ENCODE measurements around the gene CLDN20.
"Not testable (repeated sequence)": the region's sequence is repeated elsewhere in the genome, so short reads cannot be mapped to it uniquely, and the experiment has no call there.

The CLDN20 gene

DNA sequence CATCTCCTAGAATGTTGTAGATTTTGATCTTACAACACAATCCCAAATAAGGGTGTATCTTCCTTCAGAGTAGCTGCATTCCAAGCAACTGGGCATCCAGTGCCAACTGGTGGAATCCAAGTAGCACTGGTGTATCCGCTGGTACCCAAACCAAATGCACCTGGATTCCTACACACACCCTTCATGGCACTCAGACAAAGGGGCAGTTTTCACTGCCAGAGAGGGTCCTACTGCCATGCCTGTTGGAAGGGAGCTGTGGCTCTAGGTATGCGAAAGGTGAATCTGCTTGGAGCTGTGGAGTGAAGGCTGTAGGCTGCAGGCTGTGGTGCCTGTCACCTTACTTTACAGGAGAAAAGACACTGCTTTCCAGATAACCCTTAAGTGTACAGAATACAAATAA, 17.0 kb upstream of the CLDN20 start:
- no peak for DNase-seq

DNA sequence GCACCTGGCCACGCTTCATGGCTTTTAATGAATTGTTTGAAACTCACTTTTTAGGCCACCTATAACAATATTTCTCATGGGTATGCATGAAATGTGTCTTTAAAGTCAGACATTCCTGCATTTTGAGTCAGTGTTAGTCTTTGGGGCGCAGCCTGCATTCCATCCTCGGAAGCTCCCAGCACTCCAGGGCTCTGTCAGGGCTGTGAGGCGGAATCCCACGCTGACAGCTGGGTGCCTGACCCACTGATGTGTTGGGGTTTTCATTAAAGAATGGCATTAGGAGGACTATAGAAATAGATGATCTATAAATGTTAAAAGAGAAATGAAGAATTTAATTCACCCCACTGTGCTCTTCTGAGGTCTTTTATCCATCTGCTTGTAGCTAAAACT, 16.2 kb upstream of the CLDN20 start:
- no peak for DNase-seq

DNA sequence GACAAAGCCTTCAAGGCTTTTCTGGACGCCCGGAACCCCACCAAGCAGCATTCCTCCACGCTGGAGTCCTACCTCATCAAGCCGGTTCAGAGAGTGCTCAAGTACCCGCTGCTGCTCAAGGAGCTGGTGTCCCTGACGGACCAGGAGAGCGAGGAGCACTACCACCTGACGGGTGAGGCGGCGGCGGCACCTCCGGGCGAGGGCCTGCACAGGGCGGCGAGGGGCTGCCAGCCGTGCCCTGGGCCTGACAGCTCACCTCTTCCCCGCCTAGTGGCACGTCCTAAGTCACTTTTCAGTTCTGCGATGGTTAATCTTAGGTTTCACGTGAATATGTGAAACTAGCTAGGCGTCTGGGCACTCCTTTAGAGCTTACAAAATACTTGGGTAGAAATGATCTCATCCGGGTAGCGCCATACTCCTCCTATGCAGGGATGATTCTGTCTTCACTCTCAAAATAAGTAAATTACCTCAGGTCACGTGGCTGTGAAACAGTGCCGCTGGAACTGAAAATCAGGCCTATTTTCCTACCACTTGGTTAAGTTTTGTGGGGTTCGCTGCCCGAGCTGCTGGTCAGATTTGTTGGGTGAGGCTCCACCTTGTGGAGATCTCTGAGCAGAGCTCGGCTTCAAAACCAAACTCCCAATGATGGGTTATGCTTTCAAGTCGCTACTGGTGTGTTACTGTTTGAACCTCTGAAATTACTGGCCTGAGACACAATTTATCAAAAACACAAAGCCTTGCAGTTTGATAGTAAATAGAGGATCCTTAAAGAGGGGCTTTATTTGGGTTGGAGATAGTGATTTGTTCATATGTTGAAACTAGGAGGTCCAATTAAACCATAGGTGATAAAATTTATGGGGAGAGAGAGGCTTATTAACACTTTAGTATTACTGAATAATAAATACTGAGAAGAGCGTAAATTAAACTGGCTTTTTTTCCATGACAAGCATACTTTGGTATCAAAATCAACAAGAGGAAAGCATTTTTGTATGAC, 15.5 kb upstream of the CLDN20 start:
- peak; percentile 34 for DNase-seq

DNA sequence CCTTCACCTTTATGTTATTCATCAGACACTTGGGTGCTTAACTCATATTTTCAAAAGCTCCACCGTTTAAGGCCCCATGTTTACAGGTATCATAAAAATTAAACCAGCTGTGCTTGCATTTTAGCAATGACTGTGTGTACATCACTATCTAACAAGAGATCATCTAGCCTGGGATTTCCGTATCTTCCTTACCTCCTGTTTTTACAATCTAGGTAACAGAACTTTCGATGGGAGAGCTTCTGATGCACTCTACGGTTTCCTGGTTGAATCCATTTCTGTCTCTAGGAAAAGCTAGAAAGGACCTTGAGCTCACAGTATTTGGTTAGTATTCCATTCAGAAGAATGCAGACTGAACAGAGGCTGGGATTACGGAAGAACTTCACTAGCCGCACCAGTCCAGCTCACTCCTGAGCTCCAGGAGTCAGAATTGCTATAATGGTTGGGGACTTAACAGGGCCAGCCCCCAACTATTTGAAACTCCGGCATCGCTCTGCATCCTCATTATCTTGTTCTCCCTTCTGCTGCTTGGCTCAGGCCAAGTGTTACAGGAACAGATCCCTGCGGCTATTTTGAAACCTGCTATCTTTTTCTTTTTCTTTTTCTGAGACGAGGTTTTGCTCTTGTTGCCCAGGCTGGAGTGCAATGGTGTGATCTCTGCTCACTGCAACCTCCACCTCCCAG, 13.0 kb upstream of the CLDN20 start:
- DNase-seq: no peak

DNA sequence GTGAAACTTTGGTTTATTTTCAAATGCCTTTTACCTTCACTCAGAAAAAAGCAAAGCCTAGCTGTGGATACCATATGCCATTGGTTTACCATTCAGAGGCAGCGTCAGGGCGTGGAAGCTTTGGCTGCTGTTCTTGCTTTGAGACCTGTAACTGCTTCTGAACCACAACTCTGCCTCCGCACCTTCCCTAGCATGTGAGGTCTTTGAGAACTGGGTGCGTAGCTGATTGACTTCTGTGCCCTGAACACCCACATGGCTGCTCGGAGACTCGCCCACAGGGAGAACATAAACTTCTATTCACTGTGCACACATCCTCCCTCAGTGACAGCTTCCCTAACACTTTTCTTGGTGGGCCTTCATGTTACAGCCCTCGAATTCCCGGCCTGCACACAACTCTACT, 11.2 kb upstream of the CLDN20 start:
- DNase-seq: no peak

DNA sequence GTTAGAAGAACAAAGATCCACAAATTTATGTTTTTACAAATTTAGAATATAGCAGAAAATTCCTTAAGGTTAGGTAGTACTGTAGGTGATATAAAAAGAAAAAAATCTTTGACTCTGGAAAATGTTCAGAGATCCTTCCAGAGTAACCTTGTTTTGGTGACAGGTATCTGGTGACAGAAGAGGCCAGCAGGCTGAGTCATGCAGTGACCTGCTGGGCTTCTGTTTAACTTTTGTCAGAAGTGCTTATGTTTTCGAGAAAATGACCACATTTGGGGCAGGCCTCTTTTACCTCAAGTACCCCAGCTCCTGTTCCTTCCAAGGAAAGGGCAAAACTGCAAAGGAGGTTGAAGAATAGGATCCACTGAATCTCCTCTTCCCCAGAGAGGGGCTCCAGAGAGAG, 10.5 kb upstream of the CLDN20 start:
- DNase-seq: no peak

DNA sequence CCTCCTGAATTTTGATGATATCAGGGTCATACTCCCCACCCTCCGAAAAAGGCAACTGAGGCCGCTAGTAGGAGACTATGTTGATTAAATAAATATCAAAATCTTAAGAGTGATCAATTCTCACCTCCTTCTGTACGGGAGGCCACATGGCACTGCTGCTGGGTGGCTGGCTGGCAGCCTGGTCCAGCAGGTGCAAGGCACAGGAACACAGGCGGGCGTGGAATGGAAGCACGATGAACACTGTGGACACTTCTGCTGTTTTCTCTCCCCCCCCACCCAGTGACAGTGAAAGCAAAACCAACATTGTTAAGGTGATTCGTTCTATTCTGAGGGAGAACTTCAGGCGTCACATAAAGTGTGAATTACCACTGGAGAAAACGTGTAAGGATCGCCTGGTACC, 9.7 kb upstream of the CLDN20 start:
- DNase-seq: no peak

DNA sequence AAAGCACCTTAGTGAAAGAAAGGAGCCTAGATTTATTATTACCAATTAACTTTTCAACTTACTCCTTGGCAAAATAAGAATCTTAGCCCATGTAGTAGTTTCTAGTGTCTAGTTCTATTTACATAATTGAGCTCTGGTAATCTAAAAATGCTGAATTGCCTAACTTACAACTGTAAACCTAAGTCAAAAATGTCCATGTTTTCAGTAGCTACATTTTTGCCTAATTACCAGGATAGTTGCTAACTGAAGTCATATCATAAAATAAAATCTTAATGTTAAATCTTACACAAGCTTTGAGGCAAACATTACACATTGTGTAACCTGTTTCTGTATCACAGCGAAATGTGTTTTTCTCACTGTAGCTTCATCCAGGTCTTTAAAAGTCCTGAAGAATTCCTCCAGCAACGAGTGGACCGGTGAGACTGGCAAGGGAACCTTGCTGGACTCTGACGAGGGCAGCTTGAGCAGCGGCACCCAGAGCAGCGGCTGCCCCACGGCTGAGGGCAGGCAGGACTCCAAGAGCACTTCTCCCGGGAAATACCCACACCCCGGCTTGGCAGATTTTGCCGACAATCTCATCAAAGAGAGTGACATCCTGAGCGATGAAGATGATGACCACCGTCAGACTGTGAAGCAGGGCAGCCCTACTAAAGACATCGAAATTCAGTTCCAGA, 7.6 kb upstream of the CLDN20 start:
- no peak for DNase-seq

DNA sequence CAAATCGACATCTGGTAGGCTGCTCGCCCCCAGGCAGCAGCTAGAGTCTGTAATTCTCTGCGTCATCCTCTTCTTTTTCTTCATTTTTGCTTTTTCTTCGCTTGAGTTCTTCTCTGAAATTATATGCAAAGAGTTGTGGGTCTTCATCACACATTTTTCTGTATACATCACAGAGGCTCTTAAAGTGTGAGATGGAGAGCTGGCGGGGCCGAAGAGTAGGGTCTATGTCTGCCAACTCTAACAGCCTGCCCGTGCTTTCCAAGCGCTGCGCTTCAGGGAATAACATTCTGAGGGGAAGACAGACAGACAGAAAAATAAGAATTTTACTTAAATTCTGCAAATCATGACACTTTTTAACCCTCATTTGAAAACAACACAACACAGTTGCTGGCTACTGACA, 6.0 kb upstream of the CLDN20 start:
- no peak for DNase-seq

DNA sequence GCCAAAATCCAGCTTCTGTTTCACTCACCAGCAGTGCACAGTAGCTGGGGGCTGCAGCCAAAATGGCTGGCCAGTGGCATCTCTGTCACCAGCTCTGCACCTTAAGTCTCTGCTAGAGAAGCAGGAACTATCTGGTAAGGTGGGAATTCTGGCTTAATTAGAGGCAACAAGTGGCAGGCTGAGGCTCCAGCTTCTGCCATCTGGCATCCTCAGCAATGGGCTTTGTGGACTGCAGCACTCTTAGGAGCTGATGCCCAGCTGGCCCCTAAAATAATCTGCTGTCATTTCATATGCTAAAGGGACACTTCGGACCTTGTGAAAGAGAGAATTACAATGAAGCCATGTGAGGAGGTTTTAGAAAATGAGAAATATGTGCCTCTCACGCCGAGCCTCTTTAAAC, 4.6 kb upstream of the CLDN20 start:
- DNase-seq: no peak

DNA sequence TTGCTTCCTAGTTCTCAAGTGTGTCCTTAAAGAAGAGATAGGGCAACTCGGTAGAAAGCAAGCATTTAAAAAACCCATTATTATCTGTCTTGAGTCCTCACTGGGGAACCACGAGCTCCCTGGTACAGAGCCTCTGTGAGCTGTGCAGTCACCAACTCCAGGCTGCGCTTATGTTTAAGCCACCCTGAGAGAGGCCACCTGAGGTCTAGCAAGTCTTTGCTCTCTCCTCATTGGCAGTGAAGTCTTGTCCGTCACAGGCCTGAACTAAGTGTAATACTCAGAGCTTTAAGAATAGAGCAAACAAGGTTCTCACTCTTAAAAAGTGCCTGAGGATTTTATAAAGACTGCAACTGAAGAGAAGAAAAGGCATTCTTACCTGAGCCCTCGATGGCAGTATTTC, 3.9 kb upstream of the CLDN20 start:
- no peak for DNase-seq

DNA sequence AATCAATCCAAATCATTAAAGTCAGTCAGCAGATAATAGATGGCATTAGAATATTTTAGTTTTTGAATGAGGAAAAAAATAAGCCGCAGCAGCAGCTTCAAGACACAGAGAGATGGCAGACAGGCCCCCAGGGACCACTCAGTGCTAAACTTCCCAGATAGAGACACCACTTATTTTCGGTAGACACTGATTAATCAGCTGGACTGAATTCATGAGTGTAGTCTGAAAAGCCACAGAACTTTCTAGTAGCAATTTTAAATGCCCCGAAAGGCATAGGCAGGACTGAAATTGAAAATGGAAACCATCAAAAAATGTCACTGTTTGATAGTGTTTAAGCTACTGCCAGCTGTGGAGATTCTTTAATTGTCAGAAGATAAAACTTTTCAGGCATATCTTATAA, 3.1 kb upstream of the CLDN20 start:
- DNase-seq: no peak

DNA sequence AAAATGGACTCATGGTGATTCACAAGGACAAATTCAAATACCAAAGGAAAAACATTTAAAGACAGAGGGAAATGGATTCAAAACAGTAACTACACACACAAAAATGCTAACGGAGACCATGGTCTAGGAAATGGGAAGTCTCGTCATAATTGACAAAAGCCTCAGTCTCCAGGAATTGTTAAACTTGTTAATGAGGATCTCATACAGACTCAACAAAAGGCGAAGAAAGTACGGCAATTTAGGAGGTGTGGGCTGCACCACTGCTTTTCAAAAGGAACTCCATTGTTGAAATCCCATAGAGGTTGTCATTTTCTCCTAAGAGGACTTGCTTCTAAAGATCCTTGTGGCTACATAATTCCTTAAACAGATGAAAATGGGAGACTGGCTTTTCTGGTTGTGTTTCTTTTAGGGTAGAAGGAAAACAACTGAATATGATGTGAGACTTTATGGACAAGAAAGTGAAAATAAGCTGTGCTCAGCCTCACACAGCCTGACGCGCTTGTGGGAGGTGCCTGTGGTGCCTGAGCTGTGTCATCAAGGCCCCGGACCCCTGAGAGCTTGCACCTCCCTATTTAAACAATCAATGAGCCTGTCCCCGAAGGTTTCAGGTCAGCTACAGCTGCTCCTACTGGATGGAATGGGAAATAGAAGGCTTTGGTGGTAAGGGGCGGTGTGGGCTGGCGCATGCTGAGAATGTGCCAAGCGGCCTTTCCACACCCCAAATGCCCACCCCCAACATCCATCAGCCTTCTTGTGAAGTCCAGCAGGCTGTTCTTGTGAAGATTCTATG, 2.5 kb upstream of the CLDN20 start:
- DNase-seq: no peak

DNA sequence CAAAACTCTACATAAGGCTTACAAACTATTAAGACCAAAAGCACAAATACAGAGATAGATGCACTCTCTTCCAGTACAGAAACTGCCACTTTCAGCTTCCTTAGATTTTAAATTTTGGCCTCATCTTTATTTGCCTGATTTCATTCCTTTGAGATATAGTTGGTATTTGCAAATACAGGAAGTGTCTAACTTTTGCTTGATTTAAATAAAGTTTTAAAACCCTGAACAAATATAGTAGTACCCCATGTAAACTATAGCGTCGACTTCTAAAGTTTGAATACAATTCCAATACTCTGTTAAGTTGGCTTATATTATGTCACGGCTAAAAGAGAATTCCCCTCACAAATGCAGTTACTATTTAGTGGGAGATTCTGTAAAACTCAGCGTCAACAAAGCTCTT, 1.2 kb upstream of the CLDN20 start:
- no peak for DNase-seq

DNA sequence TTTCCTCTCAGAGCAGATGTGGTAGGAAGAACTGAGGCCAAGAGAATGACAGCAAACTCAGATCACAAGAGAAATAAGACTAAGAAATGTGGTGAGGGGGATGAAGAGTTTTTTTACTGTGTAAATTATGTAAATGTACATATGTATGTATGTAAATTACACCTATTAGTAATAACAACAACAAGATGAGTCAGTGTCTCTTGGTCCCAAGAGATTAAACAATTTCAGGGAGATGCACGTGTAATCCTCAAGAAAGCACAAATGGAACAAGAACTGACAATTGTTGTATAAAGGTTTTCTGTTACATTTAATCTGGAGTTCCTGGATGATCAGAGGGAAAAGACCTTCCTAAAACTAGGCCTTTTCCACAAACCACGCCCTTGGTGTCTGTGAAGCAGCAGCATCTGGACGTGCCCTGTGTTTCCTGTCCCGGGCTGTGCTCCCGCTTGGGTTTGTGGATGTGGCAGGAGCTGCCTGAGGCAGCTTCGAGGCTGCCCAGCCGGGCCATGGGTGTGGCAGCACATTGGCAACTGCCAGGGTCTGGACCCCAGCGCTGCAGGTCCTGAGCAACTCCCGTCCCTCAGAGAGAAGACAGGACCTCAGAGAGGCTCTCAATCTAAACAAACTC, 994 bp downstream of the CLDN20 start:
- DNase-seq: no peak

DNA sequence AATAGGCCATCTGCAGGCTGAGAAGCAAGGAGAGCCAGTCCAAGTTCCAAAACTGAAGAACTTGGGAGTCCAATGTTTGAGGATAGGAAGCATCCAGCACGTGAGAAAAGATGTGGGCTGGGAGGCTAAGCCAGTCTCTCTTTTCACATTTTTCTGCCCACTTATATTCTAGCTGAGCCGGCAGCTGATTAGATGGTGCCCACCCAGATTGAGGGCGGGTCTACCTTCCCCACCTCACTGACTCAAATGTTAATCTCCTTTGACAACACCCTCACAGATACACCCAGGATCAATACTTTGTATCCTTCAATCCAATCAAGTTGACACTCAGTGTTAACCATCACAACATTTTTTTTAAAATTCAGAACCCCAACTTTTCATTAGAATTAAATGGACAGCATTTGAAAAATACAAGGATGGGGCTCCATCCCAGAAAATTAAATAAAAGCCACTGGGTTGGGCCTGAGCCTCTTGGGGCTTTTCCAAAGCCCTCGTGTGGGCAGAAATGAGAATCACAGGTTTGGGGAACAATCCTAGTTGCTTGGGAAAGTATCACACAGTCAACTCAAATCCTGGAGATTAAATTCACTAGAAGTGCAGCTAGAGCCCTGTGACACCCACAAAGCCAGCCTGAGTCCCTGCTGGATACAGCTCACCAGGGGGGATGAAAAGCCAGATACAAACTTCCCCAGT, 2.2 kb downstream of the CLDN20 start:
- no peak for DNase-seq

DNA sequence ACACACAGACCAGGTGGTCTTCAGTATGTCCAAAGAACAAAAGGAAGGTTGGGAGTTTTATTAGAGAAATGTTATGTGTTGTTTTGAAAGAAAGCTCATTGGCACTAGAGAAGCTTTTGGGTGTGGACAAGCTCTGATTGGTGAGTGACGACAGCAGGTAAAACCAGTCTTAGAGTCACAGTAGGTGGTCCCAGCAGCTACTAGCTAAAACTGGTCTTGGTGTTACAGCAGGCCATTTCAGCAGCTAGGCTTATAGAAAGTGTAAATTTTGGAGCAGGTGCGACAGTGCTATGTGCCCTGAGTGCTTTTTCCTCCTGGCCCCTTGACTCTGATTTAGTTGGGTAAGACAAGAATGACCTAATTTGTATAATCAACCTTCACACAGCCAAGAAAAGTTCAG, 3.6 kb downstream of the CLDN20 start:
- DNase-seq: no peak

DNA sequence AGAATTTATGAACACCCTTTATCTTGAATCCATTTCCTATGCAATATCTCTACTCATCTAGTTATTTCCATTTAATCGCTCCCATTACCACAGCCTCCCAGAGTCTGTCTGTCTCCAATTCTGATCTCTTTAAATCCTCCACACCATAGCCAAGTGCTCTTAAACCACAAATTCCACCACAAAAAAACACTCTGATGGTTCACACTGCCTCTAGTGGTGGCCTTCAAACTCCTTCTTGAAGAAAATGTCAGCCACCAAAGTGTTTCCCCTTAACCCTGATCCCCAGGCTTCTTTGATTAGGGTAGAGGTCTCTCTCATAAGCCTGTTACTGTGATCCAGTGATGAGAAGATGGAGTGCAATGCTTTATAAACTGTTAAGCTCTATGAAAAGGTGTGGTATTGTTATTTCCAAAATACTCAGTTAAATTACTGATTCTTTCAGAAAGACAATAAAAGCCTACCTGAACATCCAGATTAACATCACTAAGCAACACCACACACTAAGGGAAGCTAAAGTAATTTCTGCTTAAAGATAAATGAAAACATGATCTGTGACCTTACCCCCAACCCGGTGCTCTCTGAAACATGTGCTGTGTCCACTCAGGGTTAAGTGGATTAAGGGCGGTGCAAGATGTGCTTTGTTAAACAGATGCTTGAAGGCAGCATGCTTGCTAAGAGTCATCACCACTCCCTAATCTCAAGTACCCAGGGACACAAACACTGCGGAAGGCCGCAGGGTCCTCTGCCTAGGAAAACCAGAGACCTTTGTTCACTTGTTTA, 4.5 kb downstream of the CLDN20 start:
- DNase-seq: not testable (repeated sequence)

DNA sequence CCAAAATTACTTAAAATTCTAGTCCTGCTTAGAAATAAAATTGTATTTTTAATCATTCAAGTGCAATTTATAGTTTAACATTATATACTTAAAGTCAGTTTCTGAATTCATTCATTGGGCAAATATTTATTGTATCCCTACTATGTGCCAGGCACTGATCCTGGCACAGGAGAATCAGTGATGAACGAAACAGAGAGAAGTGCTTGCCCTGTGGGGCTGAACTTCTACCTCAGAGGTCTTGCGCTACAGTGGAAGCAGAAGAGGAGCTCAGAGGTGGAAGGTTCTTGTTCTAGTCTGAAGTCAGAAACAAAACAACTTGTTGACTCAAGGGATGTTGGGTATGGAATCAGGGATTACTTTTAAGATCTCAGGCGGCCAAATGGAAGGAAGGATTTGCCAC, 6.0 kb downstream of the CLDN20 start:
- DNase-seq: no peak

DNA sequence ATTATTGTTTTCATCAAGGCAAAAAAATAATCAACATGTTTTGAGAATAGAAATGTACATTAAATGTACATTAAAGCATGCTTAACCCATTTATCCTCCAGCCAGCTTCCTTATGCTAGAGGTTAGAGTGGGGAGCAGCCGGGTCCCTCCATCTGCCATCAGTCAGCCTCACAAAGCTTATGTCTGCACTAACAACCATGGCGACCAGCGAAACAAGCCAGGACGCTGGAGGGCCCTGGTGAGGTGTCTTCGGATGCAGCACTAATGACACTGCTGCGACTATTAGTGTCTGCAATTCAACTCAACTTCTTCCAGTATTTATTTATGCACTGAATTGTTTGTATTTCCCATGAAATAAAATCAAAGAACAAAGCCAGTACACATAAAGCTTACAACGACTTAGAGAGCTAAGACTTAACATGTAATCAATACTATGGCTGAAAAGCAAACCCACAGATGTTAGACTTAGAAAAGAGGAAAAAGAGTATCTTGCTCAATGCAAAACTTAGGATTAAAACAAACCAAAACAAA, 6.8 kb downstream of the CLDN20 start:
- DNase-seq: no peak

DNA sequence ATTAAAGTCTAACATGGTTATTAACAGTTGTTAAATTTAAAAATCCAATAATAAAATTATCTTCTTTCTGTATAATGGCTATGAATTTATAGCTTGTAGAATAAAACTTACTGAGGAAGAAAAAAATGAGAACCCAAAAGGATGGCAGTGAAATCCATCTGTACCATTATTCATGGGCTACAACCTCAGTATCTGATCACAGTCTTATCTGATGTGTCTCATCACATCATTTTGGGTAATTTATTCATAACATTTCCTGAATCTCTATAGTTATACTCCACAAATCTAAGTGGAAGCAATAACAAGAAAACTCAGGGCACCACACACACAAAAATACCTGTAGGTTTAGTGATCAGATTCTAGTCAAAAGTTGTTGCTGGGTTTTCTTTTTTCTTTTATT, 7.3 kb downstream of the CLDN20 start:
- DNase-seq: no peak

Measured in activated naive CD4-positive, alpha-beta T cell treated with Interleukin-2 at 50 U/mL for 16 hours (primary cell).